HG03064 (cell line): ENCODE data around the gene NANOS1.

ENCODE experiments used
- ATAC-seq: cut with Tn5 transposase; IDR thresholded peaks from one replicate; pipeline ENCODE4 v1.9.1; 2021; ENCODE audit warnings: low read depth; ENCODE audit not compliant: unreplicated experiment

NANOS1 gene

GRCh38 chr10:119055472-119055871 lies 26.0 kb downstream of the NANOS1 start:
- ATAC-seq = no peak

- ATAC-seq = no peak
Observed at GRCh38 chr10:119058010-119058409, 28.5 kb downstream of the NANOS1 start.

GRCh38 chr10:119059557-119059956 lies 30.0 kb downstream of the NANOS1 start:
- ATAC-seq = no peak

- no peak for ATAC-seq
Observed at GRCh38 chr10:119060107-119060506, 30.6 kb downstream of the NANOS1 start.

GRCh38 chr10:119061352-119061751 lies 31.8 kb downstream of the NANOS1 start:
- ATAC-seq = no peak

GRCh38 chr10:119061926-119062325 lies 32.4 kb downstream of the NANOS1 start:
- no peak for ATAC-seq

GRCh38 chr10:119070395-119071165 lies 41.1 kb downstream of the NANOS1 start:
- no peak for ATAC-seq

GRCh38 chr10:119073584-119073983 lies 44.1 kb downstream of the NANOS1 start:
- no peak for ATAC-seq

GRCh38 chr10:119078422-119079179 lies 49.1 kb downstream of the NANOS1 start:
- no peak for ATAC-seq

GRCh38 chr10:119079599-119080520 lies 50.3 kb downstream of the NANOS1 start:
- peak; percentile 46 for ATAC-seq

- peak; percentile 77 for ATAC-seq
Observed at GRCh38 chr10:119080521-119081259, 51.2 kb downstream of the NANOS1 start, which contains the start of gene EIF3A. EIF3A (minus strand) TSS chr10:119080817; CDS start chr10:119080676, 141 bp downstream.
